Esophagus (tissue), 2 donors: ENCODE data around the gene RPL13. TPM values are rescaled to one million over a fixed set of nuclear protein-coding genes. Genes with fewer than 3 reads are reported as not detected.

Source experiments
- H3K27ac ChIP-seq, 2 donors: one replicate each; pipeline ENCODE4 v1.5.1; 2013; ENCODE audit warnings: low read depth in 2 of 2, mild to moderate bottlenecking in 2 of 2, inconsistent platforms in 1 of 2, low read length in 1 of 2, moderate library complexity in 1 of 2
- H3K27me3 ChIP-seq, 2 donors: one replicate each; pipeline ENCODE4 v1.6.1; 2013; ENCODE audit warnings: low read length in 2 of 2, control low read depth in 1 of 2, mild to moderate bottlenecking in 1 of 2; ENCODE audit not compliant: insufficient read depth in 2 of 2, control insufficient read depth in 1 of 2
- H3K36me3 ChIP-seq, 2 donors: one replicate each; pipeline ENCODE4 v1.6.1; 2013; ENCODE audit warnings: low read length in 1 of 2; ENCODE audit not compliant: control insufficient read depth in 2 of 2, insufficient read depth in 2 of 2
- H3K4me1 ChIP-seq, 2 donors: one replicate each; pipeline ENCODE4 v1.6.1; 2013; ENCODE audit warnings: low read length in 1 of 2; ENCODE audit not compliant: control insufficient read depth in 2 of 2, insufficient read depth in 2 of 2
- H3K4me3 ChIP-seq, 2 donors: one replicate each; pipeline ENCODE4 v1.5.1; 2013; ENCODE audit warnings: low read length in 2 of 2, mild to moderate bottlenecking in 2 of 2, low read depth in 1 of 2, moderate library complexity in 1 of 2
- H3K9me3 ChIP-seq, 2 donors: one replicate each; pipeline ENCODE4 v1.6.1; 2013; ENCODE audit warnings: mild to moderate bottlenecking in 2 of 2, low read depth in 1 of 2, low read length in 1 of 2, moderate library complexity in 1 of 2; ENCODE audit not compliant: control insufficient read depth in 2 of 2, insufficient read depth in 1 of 2
- WGBS, 2 donors: extraction: QIAGEN DNeasy Blood & Tissue Kit; methylation state at CpG; one replicate each; pipeline ENCODE4 v1.1.7; 2013; 5-methylcytosine and 5-hydroxymethylcytosine counted together
- polyA plus RNA-seq, 2 donors: library from polyadenylated mRNA; stranded (reverse); fragments of 200-250 nt; gene quantifications; one replicate each; pipeline ENCODE4 v1.2.3, GENCODE V29; 2013
- donor health status: healthy with polysubstance abuse.
- donor health status: Bipolar disorder and iron deficiency.

The RPL13 gene
- polyA plus RNA-seq, 2 donors, result 4,316 to 5,851 TPM

DNA sequence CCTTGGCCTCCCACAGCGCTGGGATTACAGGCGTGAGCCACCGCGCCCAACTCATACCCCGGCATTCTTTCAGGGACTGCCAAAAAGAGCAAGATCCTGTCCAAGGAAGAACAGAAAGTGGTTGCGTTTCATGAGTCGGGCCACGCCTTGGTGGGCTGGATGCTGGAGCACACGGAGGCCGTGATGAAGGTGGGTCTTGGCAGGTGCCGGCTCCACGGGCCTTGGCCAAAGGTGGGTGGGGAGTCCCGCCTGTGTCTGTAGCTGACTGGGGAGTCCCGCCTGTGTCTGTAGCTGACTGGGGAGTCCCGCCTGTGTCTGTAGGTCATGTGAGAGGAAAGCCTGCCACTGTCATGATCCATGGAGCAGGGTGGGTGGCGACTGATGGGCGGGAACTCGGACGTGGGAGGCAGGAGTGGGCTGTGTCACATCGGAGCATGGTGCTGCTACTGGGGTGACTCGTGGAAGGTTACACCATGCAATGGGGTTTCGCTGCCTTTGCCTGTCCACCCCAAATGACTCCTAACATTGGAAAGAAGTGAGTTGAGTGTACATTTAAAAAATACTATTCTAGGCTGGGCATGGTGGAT is 10.0 kb upstream of the RPL13 start:
- Histone ChIP-seq H3K36me3 (peaks cover 10 to 63% of the 10 kb centered on the region in 2 donors), H3K9me3 (no peaks in the 10 kb centered on the region), H3K4me3 (no peak overlapping the region), H3K4me1 (peaks cover 0 to 2% of the 10 kb centered on the region in 2 donors), H3K27me3 (no peaks in the 10 kb centered on the region), H3K27ac (no peak overlapping the region)
- WGBS, 2 donors, result 80 to 86% methylated on average over 22 of the region's 22 CpGs

- H3K4me1 ChIP-seq, result peaks cover 0 to 2% of the 10 kb centered on the region in 2 donors
- 95% methylated on average over 22 of the region's 22 CpGs for WGBS, 2 donors
- H3K9me3 ChIP-seq, result no peaks in the 10 kb centered on the region
- H3K4me3 ChIP-seq, result no peak overlapping the region
- no peaks in the 10 kb centered on the region for H3K27me3 ChIP-seq
- peaks cover 15 to 63% of the 10 kb centered on the region in 2 donors for H3K36me3 ChIP-seq
- H3K27ac ChIP-seq, result no peak overlapping the region
Measured at GRCh38 chr16:89552329-89552728, 8.2 kb upstream of the RPL13 start.

DNA sequence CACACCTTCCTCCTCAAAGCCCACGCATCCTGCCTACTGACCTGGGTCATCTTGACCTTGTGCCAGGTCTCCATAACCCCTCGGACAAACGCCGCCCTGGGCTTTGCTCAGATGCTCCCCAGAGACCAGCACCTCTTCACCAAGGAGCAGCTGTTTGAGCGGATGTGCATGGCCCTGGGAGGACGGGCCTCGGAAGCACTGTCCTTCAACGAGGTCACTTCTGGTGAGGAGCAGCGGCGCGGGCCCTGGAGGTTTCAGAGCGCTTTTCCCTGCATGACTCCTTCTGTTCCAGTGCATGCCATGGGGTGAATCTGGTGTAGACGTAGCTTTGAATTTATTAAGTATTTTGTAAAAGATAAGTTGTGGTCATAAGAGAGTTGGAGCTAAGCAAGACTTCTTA is 7.6 kb upstream of the RPL13 start:
- WGBS, 2 donors, result 92 to 94% methylated on average over 13 of the region's 13 CpGs
- peaks cover 15 to 60% of the 10 kb centered on the region in 2 donors for H3K36me3 ChIP-seq

GRCh38 chr16:89553733-89554132 is 6.7 kb upstream of the RPL13 start:
- 90 to 94% methylated on average over 18 of the region's 18 CpGs for whole genome bisulfite sequencing, 2 donors
- no peak overlapping the region for H3K27ac ChIP-seq
- no peaks in the 10 kb centered on the region for H3K27me3 ChIP-seq
- no peaks in the 10 kb centered on the region for H3K9me3 ChIP-seq
- peaks cover 0 to 2% of the 10 kb centered on the region in 2 donors for H3K4me1 ChIP-seq
- no peak overlapping the region for H3K4me3 ChIP-seq
- H3K36me3 ChIP-seq, result peaks cover 15 to 54% of the 10 kb centered on the region in 2 donors

More for the DNA sequence above, 7.6 kb upstream of the RPL13 start:
- no peak overlapping the region for H3K4me3 ChIP-seq
- H3K27ac ChIP-seq, result no peak overlapping the region
- H3K27me3 ChIP-seq, result no peaks in the 10 kb centered on the region
- H3K9me3 ChIP-seq, result no peaks in the 10 kb centered on the region
- H3K4me1 ChIP-seq, result peaks cover 0 to 2% of the 10 kb centered on the region in 2 donors

- H3K9me3 ChIP-seq, result no peaks in the 10 kb centered on the region
- WGBS, 2 donors, result 92 to 96% methylated on average over 12 of the region's 12 CpGs
- peaks cover 0 to 2% of the 10 kb centered on the region in 2 donors for H3K4me1 ChIP-seq
- no peak overlapping the region for H3K4me3 ChIP-seq
- H3K27me3 ChIP-seq, result no peaks in the 10 kb centered on the region
- no peak overlapping the region for H3K27ac ChIP-seq
- peaks cover 15 to 52% of the 10 kb centered on the region in 2 donors for H3K36me3 ChIP-seq
Measured at GRCh38 chr16:89554343-89554742, 6.1 kb upstream of the RPL13 start.

DNA sequence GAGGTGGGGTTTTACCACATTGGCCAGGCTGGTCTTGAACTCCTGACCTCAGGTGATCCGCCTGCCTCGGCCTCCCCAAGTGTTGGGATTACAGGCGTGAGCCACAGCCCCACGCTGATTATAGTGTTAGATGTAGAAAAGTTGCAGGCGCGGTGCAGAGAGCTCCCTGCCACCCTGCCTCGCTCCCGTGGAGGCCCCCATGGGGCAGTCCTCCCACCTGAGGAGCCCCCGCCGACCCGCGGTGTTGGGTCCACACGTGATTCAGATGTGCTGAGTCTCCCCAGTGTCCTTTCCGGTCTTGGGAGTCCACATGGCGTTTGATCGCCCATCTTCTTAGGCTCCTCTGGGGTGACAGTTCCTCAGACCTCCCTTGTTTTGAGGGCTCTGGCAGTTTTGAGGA is 5.2 kb upstream of the RPL13 start:
- peaks cover 0 to 2% of the 10 kb centered on the region in 2 donors for H3K4me1 ChIP-seq
- H3K4me3 ChIP-seq, result no peak overlapping the region
- peaks cover 15 to 47% of the 10 kb centered on the region in 2 donors for H3K36me3 ChIP-seq
- H3K9me3 ChIP-seq, result no peaks in the 10 kb centered on the region
- H3K27me3 ChIP-seq, result no peaks in the 10 kb centered on the region
- 90 to 92% methylated on average over 16 of the region's 16 CpGs for WGBS, 2 donors
- H3K27ac ChIP-seq, result no peak overlapping the region

- Histone ChIP-seq H3K27me3 (no peaks in the 10 kb centered on the region), H3K9me3 (no peaks in the 10 kb centered on the region), H3K27ac (no peak overlapping the region), H3K4me1 (peaks cover 0 to 2% of the 10 kb centered on the region in 2 donors), H3K36me3 (peaks cover 15 to 42% of the 10 kb centered on the region in 2 donors), H3K4me3 (no peak overlapping the region)
- WGBS, 2 donors, result 84 to 85% methylated on average over 13 of the region's 13 CpGs
Measured at GRCh38 chr16:89555780-89556179, 4.7 kb upstream of the RPL13 start.

DNA sequence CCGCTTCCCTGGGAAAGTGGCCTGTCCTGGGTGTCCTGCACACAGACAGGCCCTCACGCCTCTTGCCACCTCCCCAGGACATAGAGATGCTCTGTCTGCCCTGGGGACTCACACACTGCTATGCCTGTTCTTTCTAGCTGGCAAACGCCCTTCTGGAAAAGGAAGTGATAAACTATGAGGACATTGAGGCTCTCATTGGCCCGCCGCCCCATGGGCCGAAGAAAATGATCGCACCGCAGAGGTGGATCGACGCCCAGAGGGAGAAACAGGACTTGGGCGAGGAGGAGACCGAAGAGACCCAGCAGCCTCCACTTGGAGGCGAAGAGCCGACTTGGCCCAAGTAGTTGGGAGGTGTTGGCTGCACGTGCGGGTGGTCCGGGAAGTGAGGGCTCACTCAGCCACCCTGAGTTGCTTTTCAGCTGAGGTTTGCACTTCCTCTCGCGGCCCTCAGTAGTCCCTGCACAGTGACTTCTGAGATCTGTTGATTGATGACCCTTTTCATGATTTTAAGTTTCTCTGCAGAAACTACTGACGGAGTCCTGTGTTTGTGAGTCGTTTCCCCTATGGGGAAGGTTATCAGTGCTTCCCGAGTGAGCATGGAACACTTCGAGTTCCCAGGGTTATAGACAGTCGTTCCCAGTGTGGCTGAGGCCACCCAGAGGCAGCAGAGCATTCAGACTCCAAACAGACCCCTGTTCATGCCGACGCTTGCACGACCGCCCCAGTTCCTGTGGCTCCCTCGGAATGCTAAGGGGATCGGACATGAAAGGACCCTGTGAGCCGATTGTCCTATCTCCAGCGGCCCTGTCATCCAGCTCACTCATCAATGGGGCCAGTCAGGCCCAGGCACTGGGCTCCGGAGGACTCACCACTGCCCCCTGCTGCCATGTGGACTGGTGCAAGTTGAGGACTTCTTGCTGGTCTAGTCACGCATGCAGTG is 3.5 kb upstream of the RPL13 start:
- WGBS, 2 donors, result 60 to 65% methylated on average over 34 of the region's 34 CpGs
- Histone ChIP-seq H3K36me3 (peaks cover 9 to 39% of the 10 kb centered on the region in 2 donors), H3K9me3 (no peaks in the 10 kb centered on the region), H3K27ac (no peak overlapping the region), H3K4me1 (peaks cover 0 to 5% of the 10 kb centered on the region in 2 donors), H3K4me3 (no peak overlapping the region), H3K27me3 (no peaks in the 10 kb centered on the region)

- Histone ChIP-seq H3K27me3 (no peaks in the 10 kb centered on the region), H3K27ac (no peak overlapping the region), H3K4me1 (peaks cover 0 to 5% of the 10 kb centered on the region in 2 donors), H3K36me3 (peaks cover 9 to 31% of the 10 kb centered on the region in 2 donors), H3K9me3 (no peaks in the 10 kb centered on the region), H3K4me3 (no peak overlapping the region)
- WGBS, 2 donors, result 80 to 87% methylated on average over 19 of the region's 19 CpGs
Measured at GRCh38 chr16:89557690-89558490, 2.6 kb upstream of the RPL13 start.
